ENCODE data around the gene PDE12. TPM values are rescaled to one million over a fixed set of nuclear protein-coding genes. Genes with fewer than 3 reads are reported as not detected.

The PDE12 gene
- total and polyA plus RNA-seq, 2 of the 13 experiments (the other 11 are each of a cell fraction or from before 2014, with no cell fraction given), result 9.0 to 17.8 TPM

DNA sequence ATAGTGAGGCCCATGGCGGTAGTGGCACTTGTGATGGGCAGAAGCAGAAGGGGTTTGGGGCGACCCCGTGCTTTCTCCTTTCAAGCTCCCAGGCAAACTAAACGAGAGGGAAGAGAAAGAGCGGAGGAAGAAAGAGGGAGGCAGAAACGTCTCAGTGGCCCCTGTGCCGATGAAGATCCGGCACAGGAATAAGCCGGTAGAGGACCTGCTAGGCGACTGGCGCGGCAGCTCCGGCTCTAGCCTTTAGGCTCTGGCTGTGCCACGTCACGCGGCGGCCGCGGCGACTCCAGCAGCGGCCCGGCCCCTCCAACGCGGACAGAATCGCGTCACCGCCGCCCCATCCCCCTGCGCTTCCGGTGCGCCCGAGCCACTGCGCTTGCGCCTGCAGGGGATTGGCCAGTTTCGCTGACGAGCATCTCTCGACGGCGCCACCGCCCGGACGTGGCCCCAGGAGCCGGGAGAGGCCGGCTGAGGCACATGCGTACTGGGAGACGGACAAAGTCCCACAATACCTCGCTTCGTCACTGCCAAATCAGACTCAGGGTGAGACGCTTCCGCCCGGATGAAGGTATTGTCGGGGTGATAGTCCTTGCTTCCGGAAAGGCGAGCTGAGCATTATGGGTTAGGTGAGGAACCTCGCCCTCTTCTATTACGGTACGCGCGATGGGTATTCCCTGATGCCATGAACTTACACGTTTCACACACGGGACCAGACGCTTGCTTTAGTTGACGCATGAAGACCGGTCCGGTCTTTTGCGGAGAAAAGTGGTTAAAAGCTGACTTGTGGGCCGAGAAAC lies 41.3 kb downstream of the PDE12 start, which contains the start of gene ARF4 (continued):
- TF ChIP-seq, protein P1, sequence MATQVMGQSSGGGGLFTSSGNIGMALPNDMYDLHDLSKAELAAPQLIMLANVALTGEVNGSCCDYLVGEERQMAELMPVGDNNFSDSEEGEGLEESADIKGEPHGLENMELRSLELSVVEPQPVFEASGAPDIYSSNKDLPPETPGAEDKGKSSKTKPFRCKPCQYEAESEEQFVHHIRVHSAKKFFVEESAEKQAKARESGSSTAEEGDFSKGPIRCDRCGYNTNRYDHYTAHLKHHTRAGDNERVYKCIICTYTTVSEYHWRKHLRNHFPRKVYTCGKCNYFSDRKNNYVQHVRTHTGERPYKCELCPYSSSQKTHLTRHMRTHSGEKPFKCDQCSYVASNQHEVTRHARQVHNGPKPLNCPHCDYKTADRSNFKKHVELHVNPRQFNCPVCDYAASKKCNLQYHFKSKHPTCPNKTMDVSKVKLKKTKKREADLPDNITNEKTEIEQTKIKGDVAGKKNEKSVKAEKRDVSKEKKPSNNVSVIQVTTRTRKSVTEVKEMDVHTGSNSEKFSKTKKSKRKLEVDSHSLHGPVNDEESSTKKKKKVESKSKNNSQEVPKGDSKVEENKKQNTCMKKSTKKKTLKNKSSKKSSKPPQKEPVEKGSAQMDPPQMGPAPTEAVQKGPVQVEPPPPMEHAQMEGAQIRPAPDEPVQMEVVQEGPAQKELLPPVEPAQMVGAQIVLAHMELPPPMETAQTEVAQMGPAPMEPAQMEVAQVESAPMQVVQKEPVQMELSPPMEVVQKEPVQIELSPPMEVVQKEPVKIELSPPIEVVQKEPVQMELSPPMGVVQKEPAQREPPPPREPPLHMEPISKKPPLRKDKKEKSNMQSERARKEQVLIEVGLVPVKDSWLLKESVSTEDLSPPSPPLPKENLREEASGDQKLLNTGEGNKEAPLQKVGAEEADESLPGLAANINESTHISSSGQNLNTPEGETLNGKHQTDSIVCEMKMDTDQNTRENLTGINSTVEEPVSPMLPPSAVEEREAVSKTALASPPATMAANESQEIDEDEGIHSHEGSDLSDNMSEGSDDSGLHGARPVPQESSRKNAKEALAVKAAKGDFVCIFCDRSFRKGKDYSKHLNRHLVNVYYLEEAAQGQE (IDR thresholded peaks at IDR 0.05; ENCODE audit: borderline replicate concordance in 1 of 2, low read depth in 1 of 2, low read length in 2 of 2), result peak in 1 of 2 experiments; percentile 67; a peak in 1 of 4 replicates
- TF ChIP-seq MEIS2 (CRISPR knock-in tag; IDR thresholded peaks at IDR 0.05) (0 out of 2 replicates have a peak, but pooled peaks have one; percentile 31), ZNF124 (CRISPR knock-in tag; IDR thresholded peaks at IDR 0.05) (peak; percentile 40), ZNF296 (CRISPR knock-in tag; conservative IDR thresholded peaks at IDR 0.05) (0 out of 2 replicates have a peak, but pooled peaks have one; percentile 59), ZSCAN29 (CRISPR knock-in tag; conservative IDR thresholded peaks at IDR 0.05) (0 out of 2 replicates have a peak, but pooled peaks have one; percentile 29), ZBTB8A (CRISPR knock-in tag; IDR thresholded peaks at IDR 0.05; ENCODE audit: borderline replicate concordance, low read depth) (peak; percentile 19; the same call in 1 of the 2 replicates), MTF1 (CRISPR knock-in tag; IDR thresholded peaks at IDR 0.05) (no peak), ZUFSP (CRISPR knock-in tag; IDR thresholded peaks at IDR 0.05; ENCODE audit: borderline replicate concordance) (no peak), FOXA3 (CRISPR knock-in tag; IDR thresholded peaks at IDR 0.05) (peak; percentile 69), ZNF569 (CRISPR knock-in tag; IDR thresholded peaks at IDR 0.05; ENCODE audit: borderline replicate concordance) (no peak), XBP1 (CRISPR knock-in tag; IDR thresholded peaks at IDR 0.05) (peak; percentile 46; the same call in 1 of the 2 replicates), ZNF318 (CRISPR knock-in tag; IDR thresholded peaks at IDR 0.05) (peak; percentile 80; the same call in 1 of the 2 replicates), ZSCAN20 (CRISPR knock-in tag; IDR thresholded peaks at IDR 0.05; ENCODE audit: borderline replicate concordance) (0 out of 2 replicates have a peak, but pooled peaks have one; percentile 43)

Data from HepG2 (cell line).